ENCODE measurements around the gene EPOP. TPM values are rescaled to one million over a fixed set of nuclear protein-coding genes. Genes with fewer than 3 reads are reported as not detected.
"Not testable (repeated sequence)": the region's sequence is repeated elsewhere in the genome, so short reads cannot be mapped to it uniquely, and the experiment has no call there.

EPOP gene
- total and polyA plus RNA-seq, 2 donors (not counting 3 experiments of a cell fraction or from before 2014, with no cell fraction given): 0.43 to 2.9 TPM

DNA sequence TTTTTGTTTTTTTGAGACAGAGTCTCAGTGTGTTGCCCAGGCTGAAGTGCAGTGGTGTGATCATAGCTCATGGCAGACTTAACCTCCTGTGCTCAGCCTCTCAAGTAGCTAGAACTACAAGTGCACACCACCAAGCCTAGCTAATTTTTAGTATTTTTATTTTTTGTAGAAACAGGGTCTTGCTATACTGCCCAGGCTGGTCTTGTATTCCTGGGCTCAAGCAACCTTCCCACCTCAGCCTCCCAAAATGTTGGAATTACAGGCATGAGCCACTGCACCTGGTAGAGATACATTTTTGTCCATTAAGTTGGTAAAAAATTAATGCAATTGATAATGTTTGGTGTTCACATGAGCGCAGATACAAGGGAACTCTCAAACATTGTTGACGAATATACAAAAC is 46.8 kb downstream of the EPOP start:
- no peaks in the 10 kb centered on the region for H4K20me1 ChIP-seq (replicated peaks; ENCODE audit: control insufficient read depth, extremely low read depth, insufficient read depth, low read length)

DNA sequence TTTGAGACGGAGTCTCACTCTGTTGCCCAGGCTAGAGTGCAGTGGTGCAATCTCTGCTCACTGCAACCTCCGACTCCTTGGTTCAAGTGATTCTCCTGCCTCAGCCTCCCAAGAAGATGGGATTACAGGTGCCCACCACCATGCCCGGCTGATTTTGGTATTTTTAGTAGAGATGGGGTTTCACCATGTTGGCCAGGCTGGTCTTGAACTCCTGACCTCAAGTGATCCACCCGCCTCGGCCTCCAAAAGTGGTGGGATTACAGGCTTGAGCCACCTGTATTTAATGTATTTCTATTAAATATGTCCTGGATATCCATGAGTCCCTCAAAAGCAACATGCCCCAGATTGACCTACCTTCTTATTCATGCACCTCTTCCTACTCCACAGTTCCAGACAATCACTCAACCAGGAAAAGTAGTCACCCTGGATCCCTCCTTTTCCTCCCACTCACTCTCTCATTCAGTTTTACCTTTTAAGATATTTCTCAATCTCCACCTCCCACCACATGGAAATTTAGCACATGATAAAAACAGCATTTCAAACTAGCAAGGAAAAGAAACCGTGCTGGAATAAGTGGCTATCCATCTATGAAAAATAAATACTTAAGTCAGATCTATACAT is 48.0 kb downstream of the EPOP start:
- intact Hi-C loops (cut with micrococcal nuclease); H3K4me1 ChIP-seq (ENCODE audit: control insufficient read depth, extremely low read depth, insufficient read depth, low read length); H4K20me1 ChIP-seq (replicated peaks; ENCODE audit: control insufficient read depth, extremely low read depth, insufficient read depth, low read length); H3K4me2 ChIP-seq (ENCODE audit: insufficient read depth, low read length); H3K9ac ChIP-seq (replicated peaks; ENCODE audit: extremely low read depth, insufficient read depth, low read length); H2AFZ ChIP-seq (ENCODE audit: low read depth, low read length); dilution Hi-C loops (cut with MboI; ENCODE audit: extremely low pct_ligation_motif_present, low sequenced_read_pairs); BruUV-seq (replicated peaks); FAIRE-seq; POLR2A ChIA-PET; H3K9me1 ChIP-seq (replicated peaks; ENCODE audit: control insufficient read depth, extremely low read depth, insufficient read depth, low read length); H3K27ac ChIP-seq (ENCODE audit: insufficient read depth, low read depth, low read length); H3K27me3 ChIP-seq (ENCODE audit: control insufficient read depth in 2 of 2, insufficient read depth in 2 of 2, low read length in 2 of 2); H3K36me3 ChIP-seq (ENCODE audit: control insufficient read depth in 2 of 2, extremely low read depth in 1 of 2, insufficient read depth in 2 of 2, low read length in 2 of 2); CTCF ChIA-PET; H3K79me2 ChIP-seq (ENCODE audit: control insufficient read depth, insufficient read depth, low read length); DNase-seq (ENCODE audit: low read depth, low spot score); H3K9me3 ChIP-seq (replicated peaks; ENCODE audit: control insufficient read depth, insufficient read depth, low read length); H3K4me3 ChIP-seq (replicated peaks in 1 of 3; ENCODE audit: insufficient read depth in 1 of 3, low read depth in 1 of 3, low read length in 3 of 3): not testable (repeated sequence)

More for the DNA sequence above, 46.8 kb downstream of the EPOP start:
- H3K9me3 ChIP-seq (replicated peaks; ENCODE audit: control insufficient read depth, insufficient read depth, low read length): no peaks in the 10 kb centered on the region
- no peaks in the 10 kb centered on the region for H3K36me3 ChIP-seq (ENCODE audit: control insufficient read depth in 2 of 2, extremely low read depth in 1 of 2, insufficient read depth in 2 of 2, low read length in 2 of 2)
- no peaks in the 10 kb centered on the region for H3K79me2 ChIP-seq (ENCODE audit: control insufficient read depth, insufficient read depth, low read length)
- H3K4me3 ChIP-seq (replicated peaks in 1 of 3; ENCODE audit: insufficient read depth in 1 of 3, low read depth in 1 of 3, low read length in 3 of 3): no peak overlapping the region
- TF ChIP-seq GATA2 (IDR thresholded peaks at IDR 0.05; ENCODE audit: insufficient read depth, insufficient read length, low read depth, low read length) (no peak), MYC (IDR thresholded peaks at IDR 0.05; ENCODE audit: low read depth, low read length) (no peak), POLR2AphosphoS5 (IDR thresholded peaks at IDR 0.05; ENCODE audit: insufficient read depth, low read depth, low read length) (no peak), FOS (IDR thresholded peaks at IDR 0.05; ENCODE audit: borderline replicate concordance, insufficient read depth, low read length) (no peak), JUN (IDR thresholded peaks at IDR 0.05; ENCODE audit: borderline replicate concordance, insufficient read depth, insufficient read length, low read depth) (no peak), POLR2A (IDR thresholded peaks at IDR 0.05; ENCODE audit: low read depth, low read length) (no peak), CTCF (IDR thresholded peaks at IDR 0.05; ENCODE audit: extremely low read depth in 1 of 2, insufficient read depth in 1 of 2, low read depth in 1 of 2, low read length in 2 of 2) (no peak), MAX (IDR thresholded peaks at IDR 0.05; ENCODE audit: insufficient read depth, insufficient read length) (no peak), EZH2 (IDR thresholded peaks at IDR 0.05; ENCODE audit: borderline replicate concordance, low read depth, low read length, severe bottlenecking) (no peak)
- H3K27ac ChIP-seq (ENCODE audit: insufficient read depth, low read depth, low read length): no peak overlapping the region
- no peaks in the 10 kb centered on the region for H3K9me1 ChIP-seq (replicated peaks; ENCODE audit: control insufficient read depth, extremely low read depth, insufficient read depth, low read length)
- POLR2A ChIA-PET: no interaction called here
- no peak overlapping the region for H3K4me2 ChIP-seq (ENCODE audit: insufficient read depth, low read length)
- intact Hi-C loops (cut with micrococcal nuclease) (no loop called here), dilution Hi-C loops (cut with MboI; ENCODE audit: extremely low pct_ligation_motif_present, low sequenced_read_pairs) (no loop called here)
- H3K9ac ChIP-seq (replicated peaks; ENCODE audit: extremely low read depth, insufficient read depth, low read length): no peak overlapping the region
- H3K4me1 ChIP-seq (ENCODE audit: control insufficient read depth, extremely low read depth, insufficient read depth, low read length): no peaks in the 10 kb centered on the region
- BruUV-seq (replicated peaks): no TSS peak
- DNase-seq (ENCODE audit: low read depth, low spot score) (no peak), FAIRE-seq (no peak)
- H2AFZ ChIP-seq (ENCODE audit: low read depth, low read length): no peak overlapping the region
- H3K27me3 ChIP-seq (ENCODE audit: control insufficient read depth in 2 of 2, insufficient read depth in 2 of 2, low read length in 2 of 2): peaks cover 0 to 2% of the 10 kb centered on the region in 2 experiments
- CTCF ChIA-PET: no interaction called here

Data from endothelial cell of umbilical vein (primary cell).